GDM1 (cell line): ENCODE data around the gene KCNJ12.
"Not testable (repeated sequence)": the region's sequence is repeated elsewhere in the genome, so short reads cannot be mapped to it uniquely, and the experiment has no call there.

Experiments
- DNase-seq: peaks from one replicate; lab custom pipeline; 2025; lab: John Stamatoyannopoulos, UW

KCNJ12 gene

GRCh38 chr17:21452377-21453143 lies 76.4 kb downstream of the KCNJ12 start:
- peak; percentile 62 for DNase-seq

- no peak for DNase-seq
Measured at GRCh38 chr17:21453144-21453898, 77.2 kb downstream of the KCNJ12 start.

GRCh38 chr17:21454006-21454405 lies 77.8 kb downstream of the KCNJ12 start:
- DNase-seq = not testable (repeated sequence)

- DNase-seq = no peak
Measured at GRCh38 chr17:21454441-21454840, 78.3 kb downstream of the KCNJ12 start.

GRCh38 chr17:21455761-21456160 lies 79.6 kb downstream of the KCNJ12 start:
- DNase-seq = no peak

GRCh38 chr17:21456449-21456848 lies 80.3 kb downstream of the KCNJ12 start:
- DNase-seq = not testable (repeated sequence)

GRCh38 chr17:21457051-21458026 lies 81.2 kb downstream of the KCNJ12 start:
- peak; percentile 77 for DNase-seq

GRCh38 chr17:21458054-21458453 lies 81.9 kb downstream of the KCNJ12 start:
- DNase-seq = no peak

- DNase-seq = no peak
Measured at GRCh38 chr17:21459536-21459935, 83.4 kb downstream of the KCNJ12 start.

- DNase-seq = no peak
Measured at GRCh38 chr17:21460358-21460757, 84.2 kb downstream of the KCNJ12 start.

GRCh38 chr17:21462237-21462636 lies 86.1 kb downstream of the KCNJ12 start:
- DNase-seq = no peak

- no peak for DNase-seq
Measured at GRCh38 chr17:21463204-21463661, 87.1 kb downstream of the KCNJ12 start.

GRCh38 chr17:21463779-21464407 lies 87.7 kb downstream of the KCNJ12 start:
- DNase-seq = no peak

GRCh38 chr17:21464611-21465021 lies 88.5 kb downstream of the KCNJ12 start:
- no peak for DNase-seq

GRCh38 chr17:21466550-21466949 lies 90.4 kb downstream of the KCNJ12 start:
- no peak for DNase-seq

GRCh38 chr17:21467196-21467595 lies 91.0 kb downstream of the KCNJ12 start:
- DNase-seq = no peak

GRCh38 chr17:21467739-21468490 lies 91.8 kb downstream of the KCNJ12 start:
- no peak for DNase-seq
